NCI-H146 (cell line): ENCODE results near the gene PCDH9.
"Not testable (repeated sequence)": the region's sequence is repeated elsewhere in the genome, so short reads cannot be mapped to it uniquely, and the experiment has no call there.

Source experiments
- DNase-seq: peaks from one replicate; lab custom pipeline; 2025; lab: John Stamatoyannopoulos, UW

PCDH9 gene

GRCh38 chr13:67123165-67123564, 107.0 kb downstream of the PCDH9 start:
- DNase-seq: no peak

GRCh38 chr13:67122251-67122650, 107.9 kb downstream of the PCDH9 start:
- DNase-seq: no peak

- no peak for DNase-seq
Observed at GRCh38 chr13:67120872-67121531, 109.1 kb downstream of the PCDH9 start.

GRCh38 chr13:67119481-67119894, 110.6 kb downstream of the PCDH9 start:
- peak; percentile 20 for DNase-seq

- DNase-seq: no peak
Observed at GRCh38 chr13:67118277-67118676, 111.9 kb downstream of the PCDH9 start.

- DNase-seq: no peak
Observed at GRCh38 chr13:67117010-67117550, 113.1 kb downstream of the PCDH9 start.

GRCh38 chr13:67107979-67108378, 122.2 kb downstream of the PCDH9 start:
- no peak for DNase-seq

GRCh38 chr13:67106502-67107057, 123.6 kb downstream of the PCDH9 start:
- DNase-seq: no peak

GRCh38 chr13:67101730-67102467, 128.2 kb downstream of the PCDH9 start:
- no peak for DNase-seq

- DNase-seq: no peak
Observed at GRCh38 chr13:67100730-67101129, 129.4 kb downstream of the PCDH9 start.

- no peak for DNase-seq
Observed at GRCh38 chr13:67099494-67099893, 130.6 kb downstream of the PCDH9 start.

GRCh38 chr13:67097892-67098452, 132.2 kb downstream of the PCDH9 start:
- DNase-seq: no peak

- DNase-seq: not testable (repeated sequence)
Observed at GRCh38 chr13:67096893-67097292, 133.2 kb downstream of the PCDH9 start.

GRCh38 chr13:67096418-67096817, 133.7 kb downstream of the PCDH9 start:
- no peak for DNase-seq

- DNase-seq: no peak
Observed at GRCh38 chr13:67095621-67096020, 134.5 kb downstream of the PCDH9 start.

GRCh38 chr13:67094952-67095351, 135.2 kb downstream of the PCDH9 start:
- no peak for DNase-seq

GRCh38 chr13:67094078-67094477, 136.1 kb downstream of the PCDH9 start:
- no peak for DNase-seq

GRCh38 chr13:67091603-67092002, 138.5 kb downstream of the PCDH9 start:
- DNase-seq: no peak

GRCh38 chr13:67090856-67091255, 139.3 kb downstream of the PCDH9 start:
- no peak for DNase-seq

- no peak for DNase-seq
Observed at GRCh38 chr13:67087527-67087926, 142.6 kb downstream of the PCDH9 start.

GRCh38 chr13:67086260-67086659, 143.9 kb downstream of the PCDH9 start:
- no peak for DNase-seq

- DNase-seq: no peak
Observed at GRCh38 chr13:67084066-67084465, 146.1 kb downstream of the PCDH9 start.

- no peak for DNase-seq
Observed at GRCh38 chr13:67083519-67083918, 146.6 kb downstream of the PCDH9 start.
